K562 (cell line): ENCODE results near the gene JUP. TPM values are rescaled to one million over a fixed set of nuclear protein-coding genes. Genes with fewer than 3 reads are reported as not detected.
A peak's percentile ranks its signal among the peaks of the same experiment; 100 is the strongest.

Experiments
- ARID1B ChIP-seq: fragments of 450-650 bp; IDR thresholded peaks from 2 replicates; pipeline ENCODE4 v1.6.1; 2016; ENCODE audit warnings: antibody characterized with exemption, mild to moderate bottlenecking, inconsistent platforms
- MBD1 ChIP-seq: fragments of 250-450 bp; sonication (Bioruptor Pico); IDR thresholded peaks from 2 replicates; pipeline ENCODE4 v1.8.0; 2022; ENCODE audit warnings: inconsistent platforms
- ZNF212 ChIP-seq: fragments of 450-650 bp; formaldehyde crosslinking; IDR thresholded peaks from 2 replicates; pipeline ENCODE4 v1.4.0; 2020; ENCODE audit warnings: mild to moderate bottlenecking
- ZNF384 ChIP-seq: IDR thresholded peaks from 2 replicates; pipeline ENCODE4 v1.6.1; 2012; ENCODE audit warnings: low read depth, low read length, improper control_type of control experiment
- polyA plus RNA-seq, 8 experiments: library from polyadenylated mRNA; depleted of rRNA in 4 of 8; stranded (reverse) in 5 of 8; unstranded in 3 of 8; fragments of >200 nt; fragmentation: Nextera tagmentation in 2 of 8; fragmentation: Illumina TruSeq in 1 of 8; extraction: Ambion mirVana in 2 of 8; extraction: Trizol in 1 of 8; gene quantifications; 2 replicates each; pipeline versions ENCODE4 v1.2.1 to v1.2.3, GENCODE V29; 2011 to 2014; ENCODE audit warnings: inconsistent platforms in 1 of 8, missing spikeins in 1 of 8
- total RNA-seq, 7 experiments: library from RNA; depleted of rRNA in 6 of 7; stranded (reverse); fragments of >200 nt in 6 of 7; fragmentation: Illumina TruSeq in 2 of 7; extraction: Trizol in 2 of 7; gene quantifications; 2 replicates each; pipeline versions ENCODE4 v1.2.1 to v1.2.3, GENCODE V29; 2011 to 2021; ENCODE audit warnings: low replicate concordance in 1 of 7
- TF ChIP-seq, protein P1 (sequence below): fragments of 450-650 bp; IDR thresholded peaks from 2 replicates; pipeline ENCODE4 v1.6.1; 2016; ENCODE audit warnings: mild to moderate bottlenecking, moderate library complexity
- TF ChIP-seq, protein P2 (sequence below): fragments of 250-450 bp; sonication (Bioruptor Pico); IDR thresholded peaks from 2 replicates; pipeline ENCODE4 v1.4.0; 2020; ENCODE audit warnings: mild to moderate bottlenecking

The JUP gene
- total and polyA plus RNA-seq, 9 of the 15 experiments (the other 6 are each of a cell fraction or from before 2014, with no cell fraction given): 6.4 to 177 (median 31.2) TPM

DNA sequence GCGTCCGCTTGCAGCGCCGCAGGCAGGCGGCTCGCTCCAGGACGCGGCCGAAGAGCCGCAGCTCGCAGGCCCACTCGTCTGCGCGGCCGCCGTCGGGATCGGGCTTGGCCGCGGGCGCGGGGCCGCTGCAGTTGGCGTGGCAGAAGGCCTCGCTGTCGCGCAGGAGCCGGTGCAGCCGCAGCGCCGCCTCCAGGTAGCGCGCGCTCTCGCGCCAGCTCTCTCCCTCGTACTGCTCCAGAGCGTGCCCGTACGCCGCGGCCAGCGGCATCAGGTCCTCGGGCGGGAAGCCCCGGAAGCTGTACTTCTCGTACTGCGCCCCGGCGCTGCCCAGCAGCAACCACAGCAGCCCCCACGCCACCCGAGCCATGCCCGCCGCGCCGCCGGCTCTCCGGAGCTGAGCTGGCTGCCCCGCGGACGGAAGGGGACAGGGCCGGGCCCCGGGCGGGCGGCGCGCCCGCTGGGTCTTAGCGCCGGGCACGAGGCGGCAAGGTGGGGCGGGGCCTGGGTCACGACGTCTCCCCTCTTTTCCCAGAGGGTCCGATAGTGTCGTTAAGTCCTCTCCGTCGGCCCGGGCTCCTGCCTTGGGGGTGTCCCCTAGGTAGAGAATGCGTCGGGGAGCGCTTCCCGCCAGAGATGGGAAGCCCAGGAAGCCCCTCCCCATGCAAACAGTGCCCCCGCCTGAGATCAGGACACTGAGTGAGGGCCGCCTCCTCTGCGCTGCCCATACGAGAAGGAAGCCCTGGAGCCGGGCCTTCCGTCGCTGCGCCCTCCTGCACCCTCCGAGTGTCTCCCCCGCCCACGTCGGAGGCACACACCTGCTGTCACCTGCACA lies 25.3 kb upstream of the JUP start, which contains the start of gene P3H4 (continued):
- TF ChIP-seq, protein P1, sequence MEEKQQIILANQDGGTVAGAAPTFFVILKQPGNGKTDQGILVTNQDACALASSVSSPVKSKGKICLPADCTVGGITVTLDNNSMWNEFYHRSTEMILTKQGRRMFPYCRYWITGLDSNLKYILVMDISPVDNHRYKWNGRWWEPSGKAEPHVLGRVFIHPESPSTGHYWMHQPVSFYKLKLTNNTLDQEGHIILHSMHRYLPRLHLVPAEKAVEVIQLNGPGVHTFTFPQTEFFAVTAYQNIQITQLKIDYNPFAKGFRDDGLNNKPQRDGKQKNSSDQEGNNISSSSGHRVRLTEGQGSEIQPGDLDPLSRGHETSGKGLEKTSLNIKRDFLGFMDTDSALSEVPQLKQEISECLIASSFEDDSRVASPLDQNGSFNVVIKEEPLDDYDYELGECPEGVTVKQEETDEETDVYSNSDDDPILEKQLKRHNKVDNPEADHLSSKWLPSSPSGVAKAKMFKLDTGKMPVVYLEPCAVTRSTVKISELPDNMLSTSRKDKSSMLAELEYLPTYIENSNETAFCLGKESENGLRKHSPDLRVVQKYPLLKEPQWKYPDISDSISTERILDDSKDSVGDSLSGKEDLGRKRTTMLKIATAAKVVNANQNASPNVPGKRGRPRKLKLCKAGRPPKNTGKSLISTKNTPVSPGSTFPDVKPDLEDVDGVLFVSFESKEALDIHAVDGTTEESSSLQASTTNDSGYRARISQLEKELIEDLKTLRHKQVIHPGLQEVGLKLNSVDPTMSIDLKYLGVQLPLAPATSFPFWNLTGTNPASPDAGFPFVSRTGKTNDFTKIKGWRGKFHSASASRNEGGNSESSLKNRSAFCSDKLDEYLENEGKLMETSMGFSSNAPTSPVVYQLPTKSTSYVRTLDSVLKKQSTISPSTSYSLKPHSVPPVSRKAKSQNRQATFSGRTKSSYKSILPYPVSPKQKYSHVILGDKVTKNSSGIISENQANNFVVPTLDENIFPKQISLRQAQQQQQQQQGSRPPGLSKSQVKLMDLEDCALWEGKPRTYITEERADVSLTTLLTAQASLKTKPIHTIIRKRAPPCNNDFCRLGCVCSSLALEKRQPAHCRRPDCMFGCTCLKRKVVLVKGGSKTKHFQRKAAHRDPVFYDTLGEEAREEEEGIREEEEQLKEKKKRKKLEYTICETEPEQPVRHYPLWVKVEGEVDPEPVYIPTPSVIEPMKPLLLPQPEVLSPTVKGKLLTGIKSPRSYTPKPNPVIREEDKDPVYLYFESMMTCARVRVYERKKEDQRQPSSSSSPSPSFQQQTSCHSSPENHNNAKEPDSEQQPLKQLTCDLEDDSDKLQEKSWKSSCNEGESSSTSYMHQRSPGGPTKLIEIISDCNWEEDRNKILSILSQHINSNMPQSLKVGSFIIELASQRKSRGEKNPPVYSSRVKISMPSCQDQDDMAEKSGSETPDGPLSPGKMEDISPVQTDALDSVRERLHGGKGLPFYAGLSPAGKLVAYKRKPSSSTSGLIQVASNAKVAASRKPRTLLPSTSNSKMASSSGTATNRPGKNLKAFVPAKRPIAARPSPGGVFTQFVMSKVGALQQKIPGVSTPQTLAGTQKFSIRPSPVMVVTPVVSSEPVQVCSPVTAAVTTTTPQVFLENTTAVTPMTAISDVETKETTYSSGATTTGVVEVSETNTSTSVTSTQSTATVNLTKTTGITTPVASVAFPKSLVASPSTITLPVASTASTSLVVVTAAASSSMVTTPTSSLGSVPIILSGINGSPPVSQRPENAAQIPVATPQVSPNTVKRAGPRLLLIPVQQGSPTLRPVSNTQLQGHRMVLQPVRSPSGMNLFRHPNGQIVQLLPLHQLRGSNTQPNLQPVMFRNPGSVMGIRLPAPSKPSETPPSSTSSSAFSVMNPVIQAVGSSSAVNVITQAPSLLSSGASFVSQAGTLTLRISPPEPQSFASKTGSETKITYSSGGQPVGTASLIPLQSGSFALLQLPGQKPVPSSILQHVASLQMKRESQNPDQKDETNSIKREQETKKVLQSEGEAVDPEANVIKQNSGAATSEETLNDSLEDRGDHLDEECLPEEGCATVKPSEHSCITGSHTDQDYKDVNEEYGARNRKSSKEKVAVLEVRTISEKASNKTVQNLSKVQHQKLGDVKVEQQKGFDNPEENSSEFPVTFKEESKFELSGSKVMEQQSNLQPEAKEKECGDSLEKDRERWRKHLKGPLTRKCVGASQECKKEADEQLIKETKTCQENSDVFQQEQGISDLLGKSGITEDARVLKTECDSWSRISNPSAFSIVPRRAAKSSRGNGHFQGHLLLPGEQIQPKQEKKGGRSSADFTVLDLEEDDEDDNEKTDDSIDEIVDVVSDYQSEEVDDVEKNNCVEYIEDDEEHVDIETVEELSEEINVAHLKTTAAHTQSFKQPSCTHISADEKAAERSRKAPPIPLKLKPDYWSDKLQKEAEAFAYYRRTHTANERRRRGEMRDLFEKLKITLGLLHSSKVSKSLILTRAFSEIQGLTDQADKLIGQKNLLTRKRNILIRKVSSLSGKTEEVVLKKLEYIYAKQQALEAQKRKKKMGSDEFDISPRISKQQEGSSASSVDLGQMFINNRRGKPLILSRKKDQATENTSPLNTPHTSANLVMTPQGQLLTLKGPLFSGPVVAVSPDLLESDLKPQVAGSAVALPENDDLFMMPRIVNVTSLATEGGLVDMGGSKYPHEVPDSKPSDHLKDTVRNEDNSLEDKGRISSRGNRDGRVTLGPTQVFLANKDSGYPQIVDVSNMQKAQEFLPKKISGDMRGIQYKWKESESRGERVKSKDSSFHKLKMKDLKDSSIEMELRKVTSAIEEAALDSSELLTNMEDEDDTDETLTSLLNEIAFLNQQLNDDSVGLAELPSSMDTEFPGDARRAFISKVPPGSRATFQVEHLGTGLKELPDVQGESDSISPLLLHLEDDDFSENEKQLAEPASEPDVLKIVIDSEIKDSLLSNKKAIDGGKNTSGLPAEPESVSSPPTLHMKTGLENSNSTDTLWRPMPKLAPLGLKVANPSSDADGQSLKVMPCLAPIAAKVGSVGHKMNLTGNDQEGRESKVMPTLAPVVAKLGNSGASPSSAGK: peak; percentile 63
- TF ChIP-seq, protein P2, sequence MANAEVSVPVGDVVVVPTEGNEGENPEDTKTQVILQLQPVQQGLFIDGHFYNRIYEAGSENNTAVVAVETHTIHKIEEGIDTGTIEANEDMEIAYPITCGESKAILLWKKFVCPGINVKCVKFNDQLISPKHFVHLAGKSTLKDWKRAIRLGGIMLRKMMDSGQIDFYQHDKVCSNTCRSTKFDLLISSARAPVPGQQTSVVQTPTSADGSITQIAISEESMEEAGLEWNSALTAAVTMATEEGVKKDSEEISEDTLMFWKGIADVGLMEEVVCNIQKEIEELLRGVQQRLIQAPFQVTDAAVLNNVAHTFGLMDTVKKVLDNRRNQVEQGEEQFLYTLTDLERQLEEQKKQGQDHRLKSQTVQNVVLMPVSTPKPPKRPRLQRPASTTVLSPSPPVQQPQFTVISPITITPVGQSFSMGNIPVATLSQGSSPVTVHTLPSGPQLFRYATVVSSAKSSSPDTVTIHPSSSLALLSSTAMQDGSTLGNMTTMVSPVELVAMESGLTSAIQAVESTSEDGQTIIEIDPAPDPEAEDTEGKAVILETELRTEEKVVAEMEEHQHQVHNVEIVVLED (CRISPR knock-in tag): peak; percentile 38
- no peak for TF ChIP-seq ARID1B
- TF ChIP-seq ZNF384: no peak; the same call in 1 of the 2 replicates
- no peak for TF ChIP-seq ZNF212 (CRISPR knock-in tag)
- TF ChIP-seq MBD1 (CRISPR knock-in tag): no peak
